Neural cell (in vitro differentiated cells): ENCODE measurements around the gene MYO7A.

Source experiments
- EP300 ChIP-seq: fragments of 450-650 bp; conservative IDR thresholded peaks from 2 replicates; pipeline ENCODE4 v1.6.1; 2014; ENCODE audit warnings: antibody characterized with exemption, mild to moderate bottlenecking, moderate library complexity; ENCODE audit not compliant: poor library complexity, severe bottlenecking
- EZH2 ChIP-seq: fragments of 200-600, 300-800 bp; shearing (Covaris generic), sonication (generic); IDR thresholded peaks from 2 replicates; pipeline ENCODE4 v1.6.1; 2014; ENCODE audit warnings: antibody characterized with exemption, low read length, borderline replicate concordance, mild to moderate bottlenecking; ENCODE audit not compliant: insufficient read depth, poor library complexity, severe bottlenecking
- RAD21 ChIP-seq: fragments of 450-650 bp; conservative IDR thresholded peaks from 2 replicates; pipeline ENCODE4 v1.6.1; 2014; ENCODE audit warnings: antibody characterized with exemption, mild to moderate bottlenecking, moderate library complexity
- REST ChIP-seq: IDR thresholded peaks from 2 replicates; pipeline ENCODE4 v1.6.1; 2012; ENCODE audit warnings: borderline replicate concordance
- TAF1 ChIP-seq: IDR thresholded peaks from 2 replicates; pipeline ENCODE4 v1.6.1; 2012; ENCODE audit warnings: low read depth
- TF ChIP-seq, protein P1 (sequence below): fragments of 450-650 bp; IDR thresholded peaks from 2 replicates; pipeline ENCODE4 v1.5.1; 2014; ENCODE audit warnings: antibody characterized with exemption, mild to moderate bottlenecking, moderate library complexity; ENCODE audit not compliant: poor library complexity, severe bottlenecking

DNA sequence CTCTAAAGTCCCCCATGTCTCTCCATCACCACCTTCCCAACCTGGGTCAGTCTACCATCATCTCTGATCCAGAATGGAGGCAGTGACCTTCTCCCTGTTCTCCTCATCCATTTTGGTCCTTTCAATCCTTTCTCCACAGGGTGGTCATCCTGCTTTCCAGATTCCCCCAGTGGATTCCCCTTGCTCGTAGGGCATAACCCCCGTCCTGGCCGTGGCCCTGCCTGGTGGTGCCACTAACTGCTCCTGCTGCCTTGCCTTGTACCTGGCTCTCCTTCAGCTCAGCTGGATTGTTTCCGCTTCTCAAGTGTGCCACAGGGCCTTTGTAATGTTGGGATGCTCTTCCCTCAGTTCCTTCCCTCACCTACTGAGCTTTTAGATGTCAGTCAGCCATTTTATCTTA lies 81.6 kb downstream of the MYO7A start:
- TF ChIP-seq EP300 (no peak), REST (no peak), RAD21 (no peak), EZH2 (no peak), TAF1 (no peak)
- TF ChIP-seq, protein P1, sequence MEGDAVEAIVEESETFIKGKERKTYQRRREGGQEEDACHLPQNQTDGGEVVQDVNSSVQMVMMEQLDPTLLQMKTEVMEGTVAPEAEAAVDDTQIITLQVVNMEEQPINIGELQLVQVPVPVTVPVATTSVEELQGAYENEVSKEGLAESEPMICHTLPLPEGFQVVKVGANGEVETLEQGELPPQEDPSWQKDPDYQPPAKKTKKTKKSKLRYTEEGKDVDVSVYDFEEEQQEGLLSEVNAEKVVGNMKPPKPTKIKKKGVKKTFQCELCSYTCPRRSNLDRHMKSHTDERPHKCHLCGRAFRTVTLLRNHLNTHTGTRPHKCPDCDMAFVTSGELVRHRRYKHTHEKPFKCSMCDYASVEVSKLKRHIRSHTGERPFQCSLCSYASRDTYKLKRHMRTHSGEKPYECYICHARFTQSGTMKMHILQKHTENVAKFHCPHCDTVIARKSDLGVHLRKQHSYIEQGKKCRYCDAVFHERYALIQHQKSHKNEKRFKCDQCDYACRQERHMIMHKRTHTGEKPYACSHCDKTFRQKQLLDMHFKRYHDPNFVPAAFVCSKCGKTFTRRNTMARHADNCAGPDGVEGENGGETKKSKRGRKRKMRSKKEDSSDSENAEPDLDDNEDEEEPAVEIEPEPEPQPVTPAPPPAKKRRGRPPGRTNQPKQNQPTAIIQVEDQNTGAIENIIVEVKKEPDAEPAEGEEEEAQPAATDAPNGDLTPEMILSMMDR = no peak
